GM03348 (cell line): Measurements from ENCODE around the gene FSHB.
"Not testable (repeated sequence)": the region's sequence is repeated elsewhere in the genome, so short reads cannot be mapped to it uniquely, and the experiment has no call there.

Source experiments
- DNase-seq: peaks from one replicate; pipeline ENCODE4 v3.0.0; 2012; ENCODE audit warnings: low spot score

Gene FSHB

DNA sequence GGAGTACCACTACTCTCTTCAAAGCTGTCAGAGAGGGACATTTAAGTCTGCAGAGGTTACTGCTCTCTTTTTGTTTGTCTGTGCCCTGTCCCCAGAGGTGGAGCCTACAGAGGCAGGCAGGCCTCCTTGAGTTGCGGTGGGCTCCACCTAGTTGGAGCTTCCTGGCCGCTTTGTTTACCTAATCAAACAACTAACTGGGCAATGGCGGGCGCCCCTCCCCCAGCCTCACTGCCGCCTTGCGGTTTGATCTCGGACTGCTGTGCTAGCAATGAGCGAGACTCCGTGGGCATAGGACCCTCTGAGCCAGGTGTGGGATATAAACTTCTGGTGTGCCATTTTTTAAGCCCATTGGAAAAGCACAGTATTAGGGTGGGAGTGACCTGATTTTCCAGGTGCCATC lies 37.8 kb downstream of the FSHB start:
- not testable (repeated sequence) for DNase-seq

- no peak for DNase-seq
Observed at GRCh38 chr11:30270671-30271070, 39.9 kb downstream of the FSHB start.

DNA sequence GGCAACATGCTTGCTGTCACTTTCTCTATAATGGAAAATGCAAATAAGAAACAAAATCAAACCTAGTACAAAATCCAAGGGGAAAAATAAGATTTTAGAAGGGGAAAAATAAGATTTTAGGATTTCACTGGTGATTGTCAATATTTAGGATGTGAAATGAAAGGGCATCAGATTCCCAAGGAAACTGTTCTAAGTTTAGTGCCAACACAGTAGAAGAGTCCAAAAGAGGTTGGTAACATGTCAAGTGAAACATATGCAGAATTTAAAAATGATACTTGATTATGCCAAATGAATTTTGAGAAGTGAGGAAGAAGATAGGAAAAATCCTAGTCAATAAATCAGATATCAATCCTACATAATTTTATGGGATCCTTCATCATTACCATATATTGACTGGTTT lies 46.4 kb downstream of the FSHB start:
- DNase-seq = no peak

- DNase-seq = no peak
Observed at GRCh38 chr11:30279796-30280195, 49.0 kb downstream of the FSHB start.

GRCh38 chr11:30281476-30282288 lies 50.9 kb downstream of the FSHB start:
- DNase-seq = no peak

DNA sequence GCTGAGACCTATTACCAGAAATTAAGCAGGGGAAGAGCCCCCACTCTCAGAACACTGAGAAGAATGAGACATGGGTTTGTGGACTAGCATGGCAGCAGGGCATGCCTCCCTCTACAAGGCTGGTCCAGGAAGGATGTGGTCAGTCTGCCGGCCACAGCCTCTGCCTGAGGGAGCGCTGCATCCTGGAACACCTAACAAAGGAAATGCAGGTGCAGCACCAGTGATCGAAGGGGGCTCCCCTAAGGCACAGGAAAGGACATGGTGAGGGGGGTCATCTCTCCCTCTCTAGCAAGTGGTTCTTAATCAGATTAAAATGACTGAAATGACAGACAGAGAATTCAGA lies 51.4 kb downstream of the FSHB start:
- DNase-seq = no peak
